HCT116 (cell line): ENCODE results near the gene ALCAM. TPM values are rescaled to one million over a fixed set of nuclear protein-coding genes. Genes with fewer than 3 reads are reported as not detected.

Experiments
- ATAC-seq: fragments of 200-7000 bp; cut with Tn5 transposase; 2 replicates; pipeline ENCODE4 v1.9.1; 2020; ENCODE audit warnings: mild to moderate bottlenecking, moderate library complexity
- BruUV-seq: library from RNA; stranded (reverse); fragments of 400-500 nt; replicated peaks from 2 replicates; lab custom pipeline; 2021; lab: Mats Ljungman, UMichigan
- CTCF ChIA-PET: fragments of 300-600 bp; sonication (Branson Sonifier 250); formaldehyde crosslinking; loops from one replicate; lab custom pipeline; 2021; ENCODE audit warnings: antibody characterized with exemption; lab: Charles Lee
- POLR2A ChIA-PET: fragments of 300-600, 350-600 bp; sonication (Branson Sonifier 250); formaldehyde crosslinking; loops from one replicate; lab custom pipeline; 2021; ENCODE audit warnings: antibody characterized with exemption; lab: Charles Lee
- RAD21 ChIA-PET, 2 experiments: fragments of 300-600 bp; sonication (Branson Sonifier 250); formaldehyde crosslinking; loops; one replicate each; lab custom pipeline; 2023; ENCODE audit warnings: low total read pairs in 2 of 2; ENCODE audit not compliant: uncharacterized antibody in 2 of 2, unreplicated experiment in 2 of 2, low non-redundant PET in 1 of 2; lab: Charles Lee
- DNase-seq: peaks from one replicate; pipeline ENCODE4 v3.0.0-alpha.2; 2010; ENCODE audit warnings: low read depth, low spot score
- H2AFZ ChIP-seq: fragments of 200-600 bp; shearing (Covaris generic), sonication (generic); 2 replicates; pipeline ENCODE4 v1.6.1; 2017; ENCODE audit warnings: low read depth, mixed run types, mixed read lengths, antibody characterized with exemption, low read length; ENCODE audit not compliant: poor library complexity, severe bottlenecking
- H3K27ac ChIP-seq: 2 replicates; pipeline ENCODE4 v1.5.1; 2012; ENCODE audit warnings: low read depth, low read length
- H3K27me3 ChIP-seq: fragments of 200-600 bp; sonication (generic); 2 replicates; pipeline ENCODE4 v1.6.1; 2016; ENCODE audit warnings: mixed run types, low read length, mixed read lengths; ENCODE audit not compliant: insufficient read depth
- H3K36me3 ChIP-seq, 2 experiments: fragments of 200-500 bp in 1 of 2; fragments of 200-600 bp in 1 of 2; sonication (Bioruptor generic) in 1 of 2; sonication (generic) in 1 of 2; 2 replicates each; pipeline versions ENCODE4 v1.5.1 to v1.6.1; 2014 to 2016; ENCODE audit warnings: low read length in 2 of 2, inconsistent platforms in 1 of 2, mixed read lengths in 1 of 2, mixed run types in 1 of 2; ENCODE audit not compliant: insufficient read depth in 2 of 2, control insufficient read depth in 1 of 2
- H3K4me1 ChIP-seq, 2 experiments: fragments of 200-600 bp in 1 of 2; sonication (generic) in 1 of 2; 2 replicates each; pipeline versions ENCODE4 v1.5.1 to v1.6.1; 2012 to 2017; ENCODE audit warnings: low read length in 2 of 2, inconsistent platforms in 1 of 2, mild to moderate bottlenecking in 1 of 2, mixed read lengths in 1 of 2, mixed run types in 1 of 2, moderate library complexity in 1 of 2; ENCODE audit not compliant: insufficient read depth in 2 of 2, control insufficient read depth in 1 of 2
- H3K4me2 ChIP-seq: fragments of 200-600 bp; sonication (generic); 2 replicates; pipeline ENCODE4 v1.6.1; 2017; ENCODE audit warnings: mixed run types, low read length, mixed read lengths
- H3K4me3 ChIP-seq, 2 experiments: fragments of 200-600 bp in 1 of 2; sonication (generic) in 1 of 2; replicated peaks in 1 of 2; 2 replicates each; pipeline ENCODE4 v1.5.1; 2011 to 2016; ENCODE audit warnings: low read length in 2 of 2, control low read depth in 1 of 2, low read depth in 1 of 2, mild to moderate bottlenecking in 1 of 2, mixed read lengths in 1 of 2, mixed run types in 1 of 2
- H3K79me2 ChIP-seq: fragments of 200-600 bp; sonication (generic); 2 replicates; pipeline ENCODE4 v1.6.1; 2017; ENCODE audit warnings: mild to moderate bottlenecking, mixed run types, low read length, moderate library complexity, mixed read lengths; ENCODE audit not compliant: insufficient read depth
- H3K9ac ChIP-seq: fragments of 200-600 bp; sonication (generic); 2 replicates; pipeline ENCODE4 v1.6.1; 2016; ENCODE audit warnings: low read length, mixed read lengths
- H3K9me2 ChIP-seq: fragments of 200-600 bp; sonication (generic), shearing (Covaris generic); 2 replicates; pipeline ENCODE4 v1.6.1; 2017; ENCODE audit warnings: mixed run types, mild to moderate bottlenecking, moderate library complexity; ENCODE audit not compliant: insufficient read depth
- H3K9me3 ChIP-seq, 2 experiments: fragments of 200-500 bp in 1 of 2; fragments of 200-600 bp in 1 of 2; sonication (Bioruptor generic) in 1 of 2; sonication (generic) in 1 of 2; 2 replicates each; pipeline ENCODE4 v1.6.1; 2014 to 2017; ENCODE audit warnings: low read length in 2 of 2, mixed read lengths in 2 of 2, inconsistent platforms in 1 of 2, low read depth in 1 of 2, mild to moderate bottlenecking in 1 of 2, mixed run types in 1 of 2, moderate library complexity in 1 of 2; ENCODE audit not compliant: control insufficient read depth in 1 of 2, insufficient read depth in 1 of 2
- H4K20me1 ChIP-seq: fragments of 200-600 bp; sonication (generic), shearing (Covaris generic); 2 replicates; pipeline ENCODE4 v1.6.1; 2017; ENCODE audit warnings: mixed run types, mild to moderate bottlenecking, moderate library complexity; ENCODE audit not compliant: insufficient read depth
- ATF3 ChIP-seq: IDR thresholded peaks from 2 replicates; pipeline ENCODE4 v1.6.1; 2012
- CBX3 ChIP-seq: IDR thresholded peaks from 2 replicates; pipeline ENCODE4 v1.6.1; 2012; ENCODE audit warnings: low read depth
- CTCF ChIP-seq, 3 experiments: fragments of 200-600 bp in 1 of 3; sonication (generic) in 1 of 3; IDR thresholded peaks in 2 of 3; conservative IDR thresholded peaks in 1 of 3; 2 replicates each; pipeline ENCODE4 v1.5.1; 2012 to 2017; ENCODE audit warnings: low read depth in 2 of 3, low read length in 2 of 3, antibody characterized with exemption in 1 of 3, borderline replicate concordance in 1 of 3, control low read depth in 1 of 3, mild to moderate bottlenecking in 1 of 3, mixed read lengths in 1 of 3, mixed run types in 1 of 3, moderate library complexity in 1 of 3; ENCODE audit not compliant: insufficient read depth in 1 of 3
- EGR1 ChIP-seq: IDR thresholded peaks from 2 replicates; pipeline ENCODE4 v1.6.1; 2012; ENCODE audit warnings: low read depth
- ELF1 ChIP-seq: IDR thresholded peaks from 2 replicates; pipeline ENCODE4 v1.6.1; 2012; ENCODE audit warnings: low read depth, borderline replicate concordance
- EZH2 ChIP-seq: fragments of 200-600 bp; sonication (generic); IDR thresholded peaks from 2 replicates; pipeline ENCODE4 v1.6.1; 2017; ENCODE audit warnings: antibody characterized with exemption, mixed run types
- EZH2phosphoT487 ChIP-seq: fragments of 200-600 bp; IDR thresholded peaks from 2 replicates; pipeline ENCODE4 v1.6.1; 2018; ENCODE audit warnings: antibody characterized with exemption, borderline replicate concordance
- FOSL1 ChIP-seq: IDR thresholded peaks from 2 replicates; pipeline ENCODE4 v1.6.1; 2012; ENCODE audit warnings: low read depth
- JUND ChIP-seq: IDR thresholded peaks from 2 replicates; pipeline ENCODE4 v1.6.1; 2012
- MAX ChIP-seq: IDR thresholded peaks from 2 replicates; pipeline ENCODE4 v1.6.1; 2012
- POLR2AphosphoS5 ChIP-seq: IDR thresholded peaks from 2 replicates; pipeline ENCODE4 v1.6.1; 2011; ENCODE audit warnings: mild to moderate bottlenecking, low read depth, low read length, moderate library complexity
- SIN3A ChIP-seq: IDR thresholded peaks from 2 replicates; pipeline ENCODE4 v1.6.1; 2012; ENCODE audit warnings: low read depth
- SP1 ChIP-seq: IDR thresholded peaks from 2 replicates; pipeline ENCODE4 v1.6.1; 2012; ENCODE audit warnings: low read depth
- SRF ChIP-seq: IDR thresholded peaks from 2 replicates; pipeline ENCODE4 v1.6.1; 2012; ENCODE audit warnings: low read depth
- TCF7L2 ChIP-seq: IDR thresholded peaks from 2 replicates; pipeline ENCODE4 v1.7.0; 2011; ENCODE audit warnings: borderline replicate concordance, inconsistent platforms; ENCODE audit not compliant: insufficient read depth, insufficient read length; ENCODE audit errors: extremely low read depth
- ZFX ChIP-seq: fragments of 450-650 bp; IDR thresholded peaks from 2 replicates; pipeline ENCODE4 v1.6.1; 2017
- ZNF274 ChIP-seq: fragments of 200-500 bp; sonication (Bioruptor generic); IDR thresholded peaks from 2 replicates; pipeline ENCODE4 v1.6.1; 2014; ENCODE audit warnings: mild to moderate bottlenecking, low read depth, low read length, inconsistent platforms
- intact Hi-C: fragments of 100-400 bp; cut with micrococcal nuclease; formaldehyde crosslinking; loops from 2 replicates; pipeline ENCODE4 v1.10.0; 2022
- total RNA-seq: library from RNA; stranded (reverse); gene quantifications from one replicate; pipeline ENCODE4 v1.2.1, GENCODE V29; 2021; ENCODE audit not compliant: unreplicated experiment

The ALCAM gene
- total RNA-seq, 1 experiment from 2014 or later: 56.7 TPM

- RAD21 ChIA-PET: no interaction called here
- H3K9me2 ChIP-seq: no peaks in the 10 kb centered on the region
- H3K27ac ChIP-seq: no peak overlapping the region
- TF ChIP-seq EZH2phosphoT487 (no peak), ELF1 (no peak), POLR2AphosphoS5 (no peak)
- no peak overlapping the region for H3K4me2 ChIP-seq
- no peaks in the 10 kb centered on the region for H3K27me3 ChIP-seq
- H3K36me3 ChIP-seq: no peaks in the 10 kb centered on the region
- CTCF ChIA-PET: no interaction called here
- no peak overlapping the region for H2AFZ ChIP-seq
- no peak overlapping the region for H3K9ac ChIP-seq
- intact Hi-C loops: no loop called here
- H3K4me1 ChIP-seq: no peaks in the 10 kb centered on the region
- no peaks in the 10 kb centered on the region for H3K79me2 ChIP-seq
- ATAC-seq (no peak), DNase-seq (no peak)
- no peaks in the 10 kb centered on the region for H4K20me1 ChIP-seq
- no peaks in the 10 kb centered on the region for H3K9me3 ChIP-seq
- POLR2A ChIA-PET: no interaction called here
- H3K4me3 ChIP-seq: no peak overlapping the region
- no TSS peak for BruUV-seq
These were observed 41.8 kb upstream of the ALCAM start for GRCh38 chr3:105324951-105325350.

GRCh38 chr3:105327662-105328337, 38.9 kb upstream of the ALCAM start:
- Histone ChIP-seq H2AFZ (no peak overlapping the region), H3K4me3 (no peak overlapping the region), H3K4me2 (no peak overlapping the region), H3K4me1 (no peaks in the 10 kb centered on the region), H3K27me3 (no peaks in the 10 kb centered on the region), H4K20me1 (no peaks in the 10 kb centered on the region)
- CTCF ChIA-PET: no interaction called here
- no peak for TF ChIP-seq EZH2
- TF ChIP-seq SIN3A: no peak
- TF ChIP-seq POLR2AphosphoS5: no peak
- no peak for TF ChIP-seq ATF3
- TF ChIP-seq MAX: no peak
- no peak for TF ChIP-seq CBX3
- TF ChIP-seq EGR1: no peak
- no peak for TF ChIP-seq ZFX
- no peak for TF ChIP-seq ZNF274
- no peak for TF ChIP-seq SRF
- no peak for TF ChIP-seq ELF1
- no peak for TF ChIP-seq CTCF (IDR thresholded peaks at IDR 0.05 in 2 of 3, conservative IDR thresholded peaks at IDR 0.05 in 1 of 3; ENCODE audit: borderline replicate concordance in 1 of 3, insufficient read depth in 1 of 3, low read depth in 2 of 3, low read length in 2 of 3)
- TF ChIP-seq FOSL1: no peak
- TF ChIP-seq JUND: no peak
- no peak for TF ChIP-seq SP1
- TF ChIP-seq EZH2phosphoT487: no peak
- TF ChIP-seq TCF7L2: no peak
- TF ChIP-seq, all 23 proteins: peak for 0
- Histone ChIP-seq H3K9ac (no peak overlapping the region), H3K9me3 (no peaks in the 10 kb centered on the region), H3K36me3 (no peaks in the 10 kb centered on the region), H3K79me2 (no peaks in the 10 kb centered on the region), H3K27ac (no peak overlapping the region), H3K9me2 (no peaks in the 10 kb centered on the region)
- intact Hi-C loops: no loop called here
- DNase-seq (no peak), ATAC-seq (no peak)
- RAD21 ChIA-PET: no interaction called here
- POLR2A ChIA-PET: no interaction called here
- no TSS peak for BruUV-seq
